ENCODE measurements around the gene ANG. TPM values are rescaled to one million over a fixed set of nuclear protein-coding genes. Genes with fewer than 3 reads are reported as not detected.
"Not testable (repeated sequence)": the region's sequence is repeated elsewhere in the genome, so short reads cannot be mapped to it uniquely, and the experiment has no call there.

Gene ANG
- total RNA-seq, 2 experiments from 2014 or later, result 0.27 to 0.92 TPM

- H3K27me3 Mint-ChIP-seq, result peaks cover 32% of the 10 kb centered on the region
- Histone ChIP-seq H3K36me3 (ENCODE audit: insufficient read depth, low read length) (no peaks in the 10 kb centered on the region), H3K9me3 (ENCODE audit: control insufficient read depth in 1 of 2, insufficient read depth in 1 of 2, low read length in 2 of 2) (no peaks in the 10 kb centered on the region), H3K27me3 (ENCODE audit: control insufficient read depth in 1 of 2, insufficient read depth in 2 of 2, low read length in 2 of 2) (peaks cover 7 to 12% of the 10 kb centered on the region in 2 experiments), H3K27ac (ENCODE audit: low read depth in 1 of 2, low read length in 2 of 2) (no peak overlapping the region), H3K4me3 (ENCODE audit: low read length) (no peak overlapping the region), H3K4me1 (ENCODE audit: insufficient read depth, low read length) (peaks cover 23% of the 10 kb centered on the region)
- H3K9me3 Mint-ChIP-seq, result no peaks in the 10 kb centered on the region
- POLR2A ChIA-PET, result interaction anchor here (4.9 kb wide), 1 partner anchor 22 kb away, joined by 45 read pairs; the partner anchor contains the start of gene RNASE4
- peaks cover 4% of the 10 kb centered on the region for H3K36me3 Mint-ChIP-seq (ENCODE audit: low read depth)
- no peak overlapping the region for H3K27ac Mint-ChIP-seq
- H3K4me3 Mint-ChIP-seq, result no peak overlapping the region
- intact Hi-C loops (cut with DNase I, micrococcal nuclease), result no loop called here
- CTCF ChIA-PET, result interaction anchor here (5.7 kb wide), 1 partner anchor 30 kb away, joined by 27 read pairs; no protein-coding TSS in a partner anchor
- DNase-seq (no peak), ATAC-seq (ENCODE audit: poor library complexity) (no peak)
- no peak for TF ChIP-seq CTCF (IDR thresholded peaks at IDR 0.05)
- H3K4me1 Mint-ChIP-seq (ENCODE audit: low read depth), result peaks cover 36% of the 10 kb centered on the region
Measured at GRCh38 chr14:20661197-20661596, 27.4 kb upstream of the ANG start.

DNA sequence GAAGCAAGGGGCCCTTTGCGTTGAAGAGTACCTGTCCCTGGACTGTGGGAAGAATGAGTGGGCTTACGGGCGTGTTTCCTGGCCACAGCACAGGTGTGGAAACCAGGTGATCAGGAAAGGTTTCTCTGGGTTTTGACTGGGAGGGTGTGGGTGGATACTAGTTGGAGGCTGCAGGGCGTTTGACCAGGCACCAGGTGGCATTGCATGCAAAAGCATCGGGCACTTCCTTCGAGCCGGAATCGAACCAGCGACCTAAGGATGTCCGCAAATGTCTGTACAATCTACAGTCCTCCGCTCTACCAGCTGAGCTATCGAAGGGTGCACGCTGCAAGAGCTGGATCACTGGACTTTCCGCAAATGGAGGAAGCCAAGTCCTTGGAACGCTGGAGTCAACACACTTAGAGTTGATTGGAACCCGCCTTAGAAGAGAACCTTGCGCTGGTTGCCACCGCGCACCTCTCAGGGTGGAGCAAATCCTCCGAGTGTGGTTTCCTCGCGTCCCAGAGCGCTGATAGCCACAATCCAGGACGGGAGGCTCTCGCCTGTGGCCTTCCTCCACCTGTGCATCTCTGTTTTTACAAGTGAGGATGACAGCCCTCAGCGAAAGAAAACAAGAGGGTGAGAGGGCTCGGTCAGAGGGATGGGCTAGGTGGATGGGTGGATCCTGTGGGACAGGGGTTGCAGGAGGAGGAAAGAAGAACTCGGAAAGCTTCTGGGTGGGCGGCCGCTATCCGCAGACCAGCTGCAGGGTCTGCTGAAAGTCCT is 25.4 kb upstream of the ANG start:
- H3K9me3 ChIP-seq (ENCODE audit: control insufficient read depth in 1 of 2, insufficient read depth in 1 of 2, low read length in 2 of 2), result no peaks in the 10 kb centered on the region
- H3K9me3 Mint-ChIP-seq, result no peaks in the 10 kb centered on the region
- intact Hi-C loops (cut with DNase I, micrococcal nuclease), result loop anchor here (1.0 kb wide), 2 partner anchors 18 to 28 kb away; no protein-coding TSS in a partner anchor
- peaks cover 18% of the 10 kb centered on the region for H3K27me3 Mint-ChIP-seq
- H3K27me3 ChIP-seq (ENCODE audit: control insufficient read depth in 1 of 2, insufficient read depth in 2 of 2, low read length in 2 of 2), result no peaks in the 10 kb centered on the region
- H3K4me3 Mint-ChIP-seq, result peak overlapping the region; percentile 89
- ChIA-PET POLR2A (interaction anchor here (1.0 to 4.9 kb wide), 2 partner anchors 20 to 50 kb away, joined by 4 to 45 read pairs; partner anchors contain the start of gene RNASE4), CTCF (interaction anchor here (1.0 to 1.9 kb wide), 4 partner anchors 20 to 336 kb away, joined by 3 to 19 read pairs (median 6); partner anchors contain the start of gene RNASE4)
- H3K36me3 Mint-ChIP-seq (ENCODE audit: low read depth), result peaks cover 4% of the 10 kb centered on the region
- peaks cover 22% of the 10 kb centered on the region for H3K4me1 ChIP-seq (ENCODE audit: insufficient read depth, low read length)
- H3K27ac Mint-ChIP-seq, result peak overlapping the region; percentile 85
- peak; percentile 89 for ATAC-seq (ENCODE audit: poor library complexity)
- H3K4me1 Mint-ChIP-seq (ENCODE audit: low read depth), result peaks cover 35% of the 10 kb centered on the region
- peak; percentile 65 to 92 (median 74) for DNase-seq
- peak; percentile 72 for TF ChIP-seq CTCF (IDR thresholded peaks at IDR 0.05)
- H3K36me3 ChIP-seq (ENCODE audit: insufficient read depth, low read length), result no peaks in the 10 kb centered on the region
- peak overlapping the region; percentile 54 for H3K4me3 ChIP-seq (ENCODE audit: low read length)
- H3K27ac ChIP-seq (ENCODE audit: low read depth in 1 of 2, low read length in 2 of 2), result no peak overlapping the region

DNA sequence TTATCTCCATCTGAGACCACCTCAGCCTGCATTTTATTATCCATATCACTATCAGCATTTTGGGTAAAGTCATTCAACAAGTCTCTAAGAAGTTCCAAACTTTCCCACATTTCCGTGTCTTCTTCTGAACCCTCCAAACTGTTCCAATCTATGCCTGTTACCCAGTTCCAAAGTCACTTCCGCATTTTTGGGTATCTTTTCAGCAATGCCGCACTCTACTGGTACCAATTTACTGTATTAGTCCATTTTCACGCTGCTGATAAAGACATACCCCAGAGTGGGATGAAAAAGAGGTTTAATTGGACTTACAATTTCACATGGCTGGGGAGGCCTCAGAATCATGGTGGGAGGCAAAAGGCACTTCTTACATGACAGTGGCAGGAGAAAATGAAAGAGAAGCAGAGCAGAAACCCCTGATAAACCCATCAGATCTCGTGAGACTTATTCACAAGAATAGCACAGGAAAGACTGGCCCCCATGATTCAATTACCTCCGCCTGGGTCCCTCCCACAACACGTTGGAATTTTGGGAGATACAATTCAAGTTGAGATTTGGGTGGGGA is 22.1 kb upstream of the ANG start:
- H3K9me3 ChIP-seq (ENCODE audit: control insufficient read depth in 1 of 2, insufficient read depth in 1 of 2, low read length in 2 of 2); H3K27me3 Mint-ChIP-seq; H3K36me3 Mint-ChIP-seq (ENCODE audit: low read depth); intact Hi-C loops (cut with DNase I, micrococcal nuclease); H3K9me3 Mint-ChIP-seq; H3K27ac Mint-ChIP-seq; DNase-seq; ATAC-seq (ENCODE audit: poor library complexity); H3K4me3 ChIP-seq (ENCODE audit: low read length); H3K27me3 ChIP-seq (ENCODE audit: control insufficient read depth in 1 of 2, insufficient read depth in 2 of 2, low read length in 2 of 2); POLR2A ChIA-PET; H3K36me3 ChIP-seq (ENCODE audit: insufficient read depth, low read length); H3K27ac ChIP-seq (ENCODE audit: low read depth in 1 of 2, low read length in 2 of 2); CTCF ChIA-PET: not testable (repeated sequence)
- Mint-ChIP-seq H3K4me3 (peak overlapping the region; percentile 17), H3K4me1 (ENCODE audit: low read depth) (peaks cover 40% of the 10 kb centered on the region)
- H3K4me1 ChIP-seq (ENCODE audit: insufficient read depth, low read length), result peaks cover 23% of the 10 kb centered on the region

Measured in CD4-positive, alpha-beta T cell (primary cell).